Astrocyte (in vitro differentiated cells and primary cell): ENCODE results near the gene PLPP3. TPM values are rescaled to one million over a fixed set of nuclear protein-coding genes. Genes with fewer than 3 reads are reported as not detected.

Experiments used
- DNase-seq: peaks from one replicate; pipeline ENCODE4 v3.0.0-alpha.2; 2010; ENCODE audit warnings: low read depth
- FAIRE-seq: peaks from 2 replicates; lab custom pipeline; 2011; peaks lifted over from hg19 to GRCh38; lab: Jason Lieb, UNC
- H2AFZ ChIP-seq: 2 replicates; pipeline ENCODE4 v1.6.0; 2012; ENCODE audit warnings: low read depth, low read length, inconsistent platforms
- H3K27ac ChIP-seq: 2 replicates; pipeline ENCODE4 v1.5.1; 2011; ENCODE audit warnings: low read depth, low read length, inconsistent platforms
- H3K27me3 ChIP-seq: 2 replicates; pipeline ENCODE4 v1.6.0; 2011; ENCODE audit warnings: low read length, inconsistent platforms; ENCODE audit not compliant: insufficient read depth
- H3K36me3 ChIP-seq: 2 replicates; pipeline ENCODE4 v1.5.1; 2011; ENCODE audit warnings: low read length, inconsistent platforms; ENCODE audit not compliant: insufficient read depth
- H3K4me1 ChIP-seq: 2 replicates; pipeline ENCODE4 v1.5.1; 2011; ENCODE audit warnings: low read length, inconsistent platforms; ENCODE audit not compliant: insufficient read depth
- H3K4me2 ChIP-seq: 2 replicates; pipeline ENCODE4 v1.6.0; 2012; ENCODE audit warnings: low read length, inconsistent platforms
- H3K4me3 ChIP-seq: 2 replicates; pipeline ENCODE4 v1.5.1; 2011; ENCODE audit warnings: low read depth, mild to moderate bottlenecking, low read length, inconsistent platforms; ENCODE audit not compliant: insufficient read depth
- H3K79me2 ChIP-seq: 2 replicates; pipeline ENCODE4 v1.6.0; 2012; ENCODE audit warnings: mild to moderate bottlenecking, low read length, inconsistent platforms; ENCODE audit not compliant: insufficient read depth
- H3K9ac ChIP-seq: 2 replicates; pipeline ENCODE4 v1.6.0; 2012; ENCODE audit warnings: mild to moderate bottlenecking, low read length, inconsistent platforms
- H3K9me3 ChIP-seq: 2 replicates; pipeline ENCODE4 v1.5.1; 2012; ENCODE audit warnings: low read depth, mild to moderate bottlenecking, low read length, inconsistent platforms; ENCODE audit not compliant: insufficient read depth
- H4K20me1 ChIP-seq: 2 replicates; pipeline ENCODE4 v1.6.0; 2012; ENCODE audit warnings: low read length, inconsistent platforms; ENCODE audit not compliant: insufficient read depth
- H3K27ac Mint-ChIP-seq: one replicate; pipeline ENCODE4 v1.8.0; 2021; ENCODE audit warnings: mild to moderate bottlenecking, mixed read lengths; ENCODE audit not compliant: unreplicated experiment
- H3K27me3 Mint-ChIP-seq: one replicate; pipeline ENCODE4 v1.8.0; 2021; ENCODE audit warnings: low read depth, mixed read lengths; ENCODE audit not compliant: unreplicated experiment
- H3K36me3 Mint-ChIP-seq: one replicate; pipeline ENCODE4 v1.8.0; 2021; ENCODE audit warnings: low read depth, mixed read lengths; ENCODE audit not compliant: unreplicated experiment
- H3K4me1 Mint-ChIP-seq: one replicate; pipeline ENCODE4 v1.8.0; 2021; ENCODE audit warnings: low read depth, mixed read lengths; ENCODE audit not compliant: unreplicated experiment
- H3K4me3 Mint-ChIP-seq: one replicate; pipeline ENCODE4 v1.8.0; 2021; ENCODE audit warnings: mild to moderate bottlenecking, moderate library complexity, mixed read lengths; ENCODE audit not compliant: unreplicated experiment
- H3K9me3 Mint-ChIP-seq: one replicate; pipeline ENCODE4 v1.8.0; 2021; ENCODE audit warnings: mild to moderate bottlenecking, mixed read lengths; ENCODE audit not compliant: unreplicated experiment
- EZH2 ChIP-seq: IDR thresholded peaks from 2 replicates; pipeline ENCODE4 v1.6.1; 2012; ENCODE audit warnings: mild to moderate bottlenecking, low read length, inconsistent platforms; ENCODE audit not compliant: insufficient read depth
- total RNA-seq: library from RNA; stranded (reverse); gene quantifications from 2 replicates; pipeline ENCODE4 v1.2.1, GENCODE V29; 2021
- TF ChIP-seq, protein P1 (sequence below): IDR thresholded peaks from 2 replicates; pipeline ENCODE4 v1.5.1; 2011; ENCODE audit warnings: low read depth, mild to moderate bottlenecking, inconsistent platforms, low read length, moderate library complexity; ENCODE audit not compliant: insufficient read depth

Gene PLPP3
- total RNA-seq, 1 donor from 2014 or later = 2.2 TPM

DNA sequence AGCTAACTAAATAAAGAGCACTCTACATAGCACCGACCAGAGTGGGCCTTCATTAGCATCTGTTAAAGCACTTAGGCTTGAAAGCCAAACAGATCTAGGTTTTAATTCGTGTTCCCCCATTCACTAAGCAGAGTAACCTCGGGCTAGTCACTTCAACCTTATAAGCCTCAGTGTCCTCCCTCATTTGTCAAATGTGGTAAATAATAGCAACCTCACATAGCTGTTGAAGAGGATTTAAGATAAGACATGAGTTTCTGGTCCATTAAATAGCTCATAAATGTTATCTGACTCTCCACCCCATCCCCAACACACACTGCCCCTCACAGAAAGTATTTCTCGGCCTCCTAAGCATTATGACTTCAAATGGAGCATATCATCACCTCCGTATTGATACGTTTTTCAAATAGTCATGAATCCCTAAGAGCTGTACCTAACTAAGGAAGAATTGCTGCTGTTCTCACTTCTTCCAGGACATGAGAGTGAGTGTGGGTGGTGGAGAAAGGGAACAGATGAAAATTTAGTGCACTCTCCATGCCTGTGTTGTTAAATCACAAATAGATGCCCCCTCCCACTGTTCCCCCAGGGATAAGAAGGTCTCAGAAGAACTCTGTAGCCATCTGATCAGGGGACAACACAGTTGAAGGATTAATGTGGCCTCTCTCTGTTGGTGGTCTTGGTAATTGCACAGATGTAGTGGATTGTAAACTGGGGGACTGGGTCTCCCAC lies 47.6 kb downstream of the PLPP3 start:
- H4K20me1 ChIP-seq = peaks cover 18% of the 10 kb centered on the region
- H3K36me3 ChIP-seq = peaks cover 10% of the 10 kb centered on the region
- Mint-ChIP-seq H3K27ac (no peak overlapping the region), H3K9me3 (peaks cover 2% of the 10 kb centered on the region), H3K4me1 (peaks cover 5% of the 10 kb centered on the region), H3K4me3 (no peak overlapping the region), H3K27me3 (peaks cover 12% of the 10 kb centered on the region), H3K36me3 (no peaks in the 10 kb centered on the region)
- H3K9ac ChIP-seq = no peak overlapping the region
- H3K4me2 ChIP-seq = no peak overlapping the region
- H2AFZ ChIP-seq = no peak overlapping the region
- FAIRE-seq (no peak), DNase-seq (no peak)
- no peaks in the 10 kb centered on the region for H3K9me3 ChIP-seq
- no peak overlapping the region for H3K4me3 ChIP-seq
- H3K4me1 ChIP-seq = peaks cover 7% of the 10 kb centered on the region
- H3K27me3 ChIP-seq = no peaks in the 10 kb centered on the region
- peaks cover 7% of the 10 kb centered on the region for H3K79me2 ChIP-seq
- no peak overlapping the region for H3K27ac ChIP-seq
- no peak for TF ChIP-seq EZH2
- TF ChIP-seq, protein P1, sequence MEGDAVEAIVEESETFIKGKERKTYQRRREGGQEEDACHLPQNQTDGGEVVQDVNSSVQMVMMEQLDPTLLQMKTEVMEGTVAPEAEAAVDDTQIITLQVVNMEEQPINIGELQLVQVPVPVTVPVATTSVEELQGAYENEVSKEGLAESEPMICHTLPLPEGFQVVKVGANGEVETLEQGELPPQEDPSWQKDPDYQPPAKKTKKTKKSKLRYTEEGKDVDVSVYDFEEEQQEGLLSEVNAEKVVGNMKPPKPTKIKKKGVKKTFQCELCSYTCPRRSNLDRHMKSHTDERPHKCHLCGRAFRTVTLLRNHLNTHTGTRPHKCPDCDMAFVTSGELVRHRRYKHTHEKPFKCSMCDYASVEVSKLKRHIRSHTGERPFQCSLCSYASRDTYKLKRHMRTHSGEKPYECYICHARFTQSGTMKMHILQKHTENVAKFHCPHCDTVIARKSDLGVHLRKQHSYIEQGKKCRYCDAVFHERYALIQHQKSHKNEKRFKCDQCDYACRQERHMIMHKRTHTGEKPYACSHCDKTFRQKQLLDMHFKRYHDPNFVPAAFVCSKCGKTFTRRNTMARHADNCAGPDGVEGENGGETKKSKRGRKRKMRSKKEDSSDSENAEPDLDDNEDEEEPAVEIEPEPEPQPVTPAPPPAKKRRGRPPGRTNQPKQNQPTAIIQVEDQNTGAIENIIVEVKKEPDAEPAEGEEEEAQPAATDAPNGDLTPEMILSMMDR = no peak

DNA sequence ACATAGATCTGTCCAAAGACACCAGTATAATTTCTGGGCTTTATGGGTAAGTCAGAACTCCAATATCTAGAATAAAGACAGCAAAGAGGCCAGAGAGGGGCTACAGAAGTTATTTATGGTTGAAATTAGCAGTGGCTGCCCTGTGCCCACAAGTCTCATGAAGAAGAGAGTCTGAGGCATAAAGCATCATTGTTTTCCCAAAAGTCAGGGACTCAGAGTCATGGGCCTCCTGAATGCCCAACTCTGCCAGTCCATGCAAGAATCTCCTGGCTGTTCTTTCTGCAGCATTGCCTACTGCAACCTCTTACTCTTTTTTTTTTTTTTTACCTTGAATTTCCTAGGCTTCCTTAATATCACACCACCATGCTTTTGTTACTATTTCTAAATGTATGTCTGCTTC lies 49.6 kb downstream of the PLPP3 start:
- H3K79me2 ChIP-seq = peaks cover 7% of the 10 kb centered on the region
- H3K27ac ChIP-seq = no peak overlapping the region
- no peak overlapping the region for H2AFZ ChIP-seq
- FAIRE-seq = no peak
- no peak overlapping the region for H3K9ac ChIP-seq
- Mint-ChIP-seq H3K9me3 (peaks cover 2% of the 10 kb centered on the region), H3K4me1 (peaks cover 12% of the 10 kb centered on the region), H3K27ac (no peak overlapping the region), H3K4me3 (no peak overlapping the region), H3K36me3 (no peaks in the 10 kb centered on the region), H3K27me3 (peaks cover 10% of the 10 kb centered on the region)
- H3K4me1 ChIP-seq = peaks cover 12% of the 10 kb centered on the region
- no peak overlapping the region for H3K4me2 ChIP-seq
- TF ChIP-seq, protein P1 = no peak
- TF ChIP-seq EZH2 = no peak
- peaks cover 28% of the 10 kb centered on the region for H4K20me1 ChIP-seq
- H3K9me3 ChIP-seq = no peaks in the 10 kb centered on the region
- peaks cover 7% of the 10 kb centered on the region for H3K36me3 ChIP-seq
- H3K4me3 ChIP-seq = no peak overlapping the region
- no peak for DNase-seq
- no peaks in the 10 kb centered on the region for H3K27me3 ChIP-seq
